ENCODE measurements around the gene RYR1.

The RYR1 gene

GRCh38 chr19:38538386-38538785 is 104.9 kb downstream of the RYR1 start:
- ATAC-seq (replicated peaks) (no peak), DNase-seq (no peak)
- peak overlapping the region; percentile 3 for H3K27ac Mint-ChIP-seq
- peaks cover 27 to 31% of the 10 kb centered on the region in 2 donors for H3K27me3 Mint-ChIP-seq
- H3K36me3 Mint-ChIP-seq = peaks cover 12 to 18% of the 10 kb centered on the region in 2 donors
- H3K9me3 Mint-ChIP-seq = peaks cover 13 to 20% of the 10 kb centered on the region in 2 donors
- H3K4me1 Mint-ChIP-seq = peaks cover 10 to 33% of the 10 kb centered on the region in 2 donors
- peak overlapping the region in 1 of 2 donors; percentile 26 for H3K4me3 Mint-ChIP-seq

GRCh38 chr19:38538793-38539528 is 105.5 kb downstream of the RYR1 start:
- DNase-seq (no peak), ATAC-seq (replicated peaks) (peak; percentile 90 to 94)
- H3K36me3 Mint-ChIP-seq = peaks cover 12 to 18% of the 10 kb centered on the region in 2 donors
- peaks cover 27 to 31% of the 10 kb centered on the region in 2 donors for H3K27me3 Mint-ChIP-seq
- H3K4me1 Mint-ChIP-seq = peaks cover 12 to 39% of the 10 kb centered on the region in 2 donors
- H3K4me3 Mint-ChIP-seq = peak overlapping the region in 1 of 2 donors; percentile 47
- peaks cover 13 to 20% of the 10 kb centered on the region in 2 donors for H3K9me3 Mint-ChIP-seq
- peak overlapping the region; percentile 89 for H3K27ac Mint-ChIP-seq

GRCh38 chr19:38539751-38540150 is 106.3 kb downstream of the RYR1 start:
- ATAC-seq (replicated peaks) = no peak
- Mint-ChIP-seq H3K4me1 (peaks cover 16 to 47% of the 10 kb centered on the region in 2 donors), H3K27me3 (peaks cover 20 to 24% of the 10 kb centered on the region in 2 donors), H3K27ac (peak overlapping the region; percentile 20), H3K9me3 (peaks cover 12 to 18% of the 10 kb centered on the region in 2 donors), H3K36me3 (peaks cover 11 to 13% of the 10 kb centered on the region in 2 donors), H3K4me3 (no peak overlapping the region)
- no peak for DNase-seq

- Mint-ChIP-seq H3K27ac (no peak overlapping the region), H3K36me3 (peaks cover 0 to 2% of the 10 kb centered on the region in 2 donors), H3K9me3 (peaks cover 1 to 4% of the 10 kb centered on the region in 2 donors), H3K4me3 (no peak overlapping the region), H3K27me3 (peaks cover 6 to 8% of the 10 kb centered on the region in 2 donors), H3K4me1 (peaks cover 17 to 52% of the 10 kb centered on the region in 2 donors)
- DNase-seq (no peak), ATAC-seq (replicated peaks) (no peak)
Observed at GRCh38 chr19:38542040-38542439, 108.5 kb downstream of the RYR1 start.

GRCh38 chr19:38543286-38543806 is 109.9 kb downstream of the RYR1 start:
- Mint-ChIP-seq H3K27ac (no peak overlapping the region), H3K4me1 (peaks cover 19 to 51% of the 10 kb centered on the region in 2 donors), H3K4me3 (no peak overlapping the region), H3K9me3 (peaks cover 0 to 2% of the 10 kb centered on the region in 2 donors), H3K27me3 (peaks cover 0 to 2% of the 10 kb centered on the region in 2 donors), H3K36me3 (peaks cover 0 to under 1% of the 10 kb centered on the region in 2 donors)
- ATAC-seq (replicated peaks) (no peak), DNase-seq (no peak)

GRCh38 chr19:38543807-38544568 is 110.5 kb downstream of the RYR1 start:
- peak overlapping the region; percentile 20 for H3K27ac Mint-ChIP-seq

GRCh38 chr19:38544569-38545315 is 111.3 kb downstream of the RYR1 start:
- H3K27ac Mint-ChIP-seq = no peak overlapping the region
- H3K27me3 Mint-ChIP-seq = no peaks in the 10 kb centered on the region

More at GRCh38 chr19:38543807-38544568, 110.5 kb downstream of the RYR1 start:
- Mint-ChIP-seq H3K4me1 (peaks cover 16 to 46% of the 10 kb centered on the region in 2 donors), H3K36me3 (no peaks in the 10 kb centered on the region), H3K9me3 (peaks cover 0 to 2% of the 10 kb centered on the region in 2 donors), H3K27me3 (no peaks in the 10 kb centered on the region), H3K4me3 (peak overlapping the region; percentile 59 to 74)
- ATAC-seq (replicated peaks) (peak; percentile 81 to 84), DNase-seq (peak; percentile 54)

GRCh38 chr19:38545596-38545995 is 112.1 kb downstream of the RYR1 start:
- H3K27me3 Mint-ChIP-seq = no peaks in the 10 kb centered on the region
- peaks cover 0 to 2% of the 10 kb centered on the region in 2 donors for H3K9me3 Mint-ChIP-seq
- ATAC-seq (replicated peaks) (no peak), DNase-seq (no peak)
- H3K27ac Mint-ChIP-seq = no peak overlapping the region
- H3K4me1 Mint-ChIP-seq = peaks cover 16 to 39% of the 10 kb centered on the region in 2 donors
- no peak overlapping the region for H3K4me3 Mint-ChIP-seq
- no peaks in the 10 kb centered on the region for H3K36me3 Mint-ChIP-seq

More at GRCh38 chr19:38544569-38545315, 111.3 kb downstream of the RYR1 start:
- Mint-ChIP-seq H3K9me3 (peaks cover 0 to 2% of the 10 kb centered on the region in 2 donors), H3K4me1 (peaks cover 16 to 40% of the 10 kb centered on the region in 2 donors), H3K4me3 (peak overlapping the region; percentile 59 to 74), H3K36me3 (no peaks in the 10 kb centered on the region)
- ATAC-seq (replicated peaks) (no peak), DNase-seq (no peak)

- peaks cover 18 to 38% of the 10 kb centered on the region in 2 donors for H3K4me1 Mint-ChIP-seq
- peak overlapping the region; percentile 1 for H3K27ac Mint-ChIP-seq
- peak; percentile 11 for DNase-seq
- peaks cover 0 to 2% of the 10 kb centered on the region in 2 donors for H3K9me3 Mint-ChIP-seq
- H3K36me3 Mint-ChIP-seq = no peaks in the 10 kb centered on the region
- peak overlapping the region in 1 of 2 donors; percentile 3 for H3K4me3 Mint-ChIP-seq
- H3K27me3 Mint-ChIP-seq = peaks cover 6 to 7% of the 10 kb centered on the region in 2 donors
- peak; percentile 65 to 66 for ATAC-seq (replicated peaks)
Observed at GRCh38 chr19:38547421-38547820, 113.9 kb downstream of the RYR1 start.

GRCh38 chr19:38549061-38549460 is 115.6 kb downstream of the RYR1 start:
- H3K27ac Mint-ChIP-seq = no peak overlapping the region
- no peaks in the 10 kb centered on the region for H3K36me3 Mint-ChIP-seq
- DNase-seq (no peak), ATAC-seq (replicated peaks) (no peak)
- peaks cover 12 to 13% of the 10 kb centered on the region in 2 donors for H3K27me3 Mint-ChIP-seq
- peaks cover 0 to 3% of the 10 kb centered on the region in 2 donors for H3K9me3 Mint-ChIP-seq
- peaks cover 15 to 28% of the 10 kb centered on the region in 2 donors for H3K4me1 Mint-ChIP-seq
- H3K4me3 Mint-ChIP-seq = no peak overlapping the region

GRCh38 chr19:38549942-38550341 is 116.5 kb downstream of the RYR1 start:
- no peak overlapping the region for H3K27ac Mint-ChIP-seq
- ATAC-seq (replicated peaks) (no peak), DNase-seq (no peak)
- peaks cover 0 to 3% of the 10 kb centered on the region in 2 donors for H3K9me3 Mint-ChIP-seq
- peaks cover 12 to 23% of the 10 kb centered on the region in 2 donors for H3K4me1 Mint-ChIP-seq
- peaks cover 15 to 17% of the 10 kb centered on the region in 2 donors for H3K27me3 Mint-ChIP-seq
- H3K4me3 Mint-ChIP-seq = no peak overlapping the region
- no peaks in the 10 kb centered on the region for H3K36me3 Mint-ChIP-seq

- Mint-ChIP-seq H3K27me3 (peaks cover 17 to 21% of the 10 kb centered on the region in 2 donors), H3K27ac (no peak overlapping the region), H3K4me3 (no peak overlapping the region), H3K9me3 (peaks cover 0 to 3% of the 10 kb centered on the region in 2 donors), H3K4me1 (peaks cover 12 to 24% of the 10 kb centered on the region in 2 donors), H3K36me3 (no peaks in the 10 kb centered on the region)
- ATAC-seq (replicated peaks) (no peak), DNase-seq (no peak)
Observed at GRCh38 chr19:38550376-38550775, 116.9 kb downstream of the RYR1 start.

GRCh38 chr19:38551450-38551813 is 117.9 kb downstream of the RYR1 start:
- peak; percentile 40 to 60 for ATAC-seq (replicated peaks)
- H3K9me3 Mint-ChIP-seq = peaks cover 0 to 3% of the 10 kb centered on the region in 2 donors

More at GRCh38 chr19:38551450-38551813, 117.9 kb downstream of the RYR1 start:
- DNase-seq = peak; percentile 17
- Mint-ChIP-seq H3K4me1 (peaks cover 10 to 24% of the 10 kb centered on the region in 2 donors), H3K27ac (no peak overlapping the region), H3K4me3 (no peak overlapping the region), H3K36me3 (no peaks in the 10 kb centered on the region), H3K27me3 (peaks cover 17 to 26% of the 10 kb centered on the region in 2 donors)
